HepG2 (cell line): ENCODE data around the gene CPA2. TPM values are rescaled to one million over a fixed set of nuclear protein-coding genes. Genes with fewer than 3 reads are reported as not detected.

Experiments
- ATAC-seq: fragments of 200-7000 bp; cut with Tn5 transposase; 3 replicates; pipeline ENCODE4 v1.9.1; 2020; ENCODE audit warnings: mild to moderate bottlenecking, moderate library complexity
- BruUV-seq: library from RNA; stranded (reverse); fragments of 400-500 nt; replicated peaks from 2 replicates; lab custom pipeline; 2021; lab: Mats Ljungman, UMichigan
- CTCF ChIA-PET: fragments of 300-600 bp; formaldehyde crosslinking; extraction: SDS; loops from one replicate; lab custom pipeline; 2021; ENCODE audit warnings: low total read pairs, inconsistent platforms, low intra/inter-chr PET ratio; lab: Yijun Ruan, JAX
- POLR2A ChIA-PET: fragments of 350-600 bp; sonication (Branson Sonifier 250); formaldehyde crosslinking; loops from one replicate; lab custom pipeline; 2020; ENCODE audit warnings: antibody characterized with exemption, inconsistent platforms; lab: Yijun Ruan, JAX
- DNase-seq: peaks from one replicate; pipeline ENCODE4 v3.0.0-alpha.2; 2015; ENCODE audit warnings: low spot score
- FAIRE-seq: peaks from 3 replicates; lab custom pipeline; 2011; peaks lifted over from hg19 to GRCh38; lab: Jason Lieb, UNC
- H2AFZ ChIP-seq: one replicate; pipeline ENCODE4 v1.6.1; 2011; ENCODE audit warnings: low read length, inconsistent platforms
- H3K27ac ChIP-seq: fragments of 300-600 bp; 3 replicates; pipeline ENCODE4 v1.8.0; 2011; ENCODE audit warnings: mixed run types, mild to moderate bottlenecking, mixed read lengths, low read length, inconsistent platforms; ENCODE audit not compliant: insufficient read depth; ENCODE audit errors: extremely low read length
- H3K27me3 ChIP-seq, 2 experiments: fragments of 200-600 bp in 1 of 2; 2 replicates in 1 of 2; 3 replicates in 1 of 2; pipeline versions ENCODE4 v1.6.0 to v1.8.0; 2011; ENCODE audit warnings: low read length in 2 of 2, mild to moderate bottlenecking in 2 of 2, moderate library complexity in 2 of 2, inconsistent platforms in 1 of 2; ENCODE audit not compliant: insufficient read depth in 2 of 2, control insufficient read depth in 1 of 2
- H3K36me3 ChIP-seq, 2 experiments: fragments of 200-600 bp in 1 of 2; replicated peaks in 1 of 2; 2 replicates in 1 of 2; 3 replicates in 1 of 2; pipeline versions ENCODE4 v1.5.1 to v1.8.0; 2011; ENCODE audit warnings: low read length in 2 of 2, inconsistent platforms in 1 of 2; ENCODE audit not compliant: insufficient read depth in 2 of 2, control insufficient read depth in 1 of 2
- H3K4me1 ChIP-seq: 2 replicates; pipeline ENCODE4 v1.5.1; 2012; ENCODE audit warnings: low read length, inconsistent platforms; ENCODE audit not compliant: insufficient read depth
- H3K4me2 ChIP-seq: 2 replicates; pipeline ENCODE4 v1.6.0; 2011; ENCODE audit warnings: low read depth, low read length, inconsistent platforms
- H3K4me3 ChIP-seq, 3 experiments: fragments of 200-600 bp in 1 of 3; sonication (generic), shearing (Covaris generic) in 1 of 3; replicated peaks in 1 of 3; 2 replicates each; pipeline ENCODE4 v1.5.1; 2011 to 2016; ENCODE audit warnings: low read length in 3 of 3, inconsistent platforms in 2 of 3, low read depth in 2 of 3, mild to moderate bottlenecking in 2 of 3, control low read depth in 1 of 3, mixed read lengths in 1 of 3; ENCODE audit not compliant: insufficient read depth in 1 of 3
- H3K79me2 ChIP-seq: one replicate; pipeline ENCODE4 v1.6.1; 2011; ENCODE audit warnings: low read length, inconsistent platforms; ENCODE audit not compliant: insufficient read depth
- H3K9ac ChIP-seq: 2 replicates; pipeline ENCODE4 v1.6.0; 2011; ENCODE audit warnings: mild to moderate bottlenecking, low read depth, low read length, inconsistent platforms; ENCODE audit not compliant: insufficient read depth
- H3K9me3 ChIP-seq: 2 replicates; pipeline ENCODE4 v1.5.1; 2012; ENCODE audit warnings: mild to moderate bottlenecking, low read length
- H4K20me1 ChIP-seq: 2 replicates; pipeline ENCODE4 v1.6.0; 2011; ENCODE audit warnings: inconsistent platforms, mild to moderate bottlenecking, low read length, moderate library complexity; ENCODE audit not compliant: insufficient read depth
- BRCA1 ChIP-seq: sonication (generic); formaldehyde crosslinking; IDR thresholded peaks from 2 replicates; pipeline ENCODE4 v1.4.0; 2020; ENCODE audit warnings: missing genetic modification reagents
- FOXP1 ChIP-seq, 2 experiments: fragments of 450-650 bp in 1 of 2; IDR thresholded peaks; 2 replicates each; pipeline ENCODE4 v1.6.1; 2017 to 2018; ENCODE audit warnings: antibody characterized with exemption in 1 of 2
- HNF4G ChIP-seq, 2 experiments: sonication (generic) in 1 of 2; formaldehyde crosslinking in 1 of 2; IDR thresholded peaks; 2 replicates each; pipeline versions ENCODE4 v1.4.0 to v1.6.1; 2011 to 2020; ENCODE audit warnings: borderline replicate concordance in 2 of 2, low read depth in 2 of 2, mild to moderate bottlenecking in 2 of 2, low read length in 1 of 2, missing genetic modification reagents in 1 of 2, moderate library complexity in 1 of 2
- NFYB ChIP-seq: sonication (generic); formaldehyde crosslinking; IDR thresholded peaks from 2 replicates; pipeline ENCODE4 v1.4.0; 2020; ENCODE audit warnings: missing genetic modification reagents
- PRMT3 ChIP-seq: sonication (generic); formaldehyde crosslinking; IDR thresholded peaks from 2 replicates; pipeline ENCODE4 v1.8.1; 2022; ENCODE audit warnings: low read depth, mild to moderate bottlenecking, moderate library complexity, missing genetic modification reagents, borderline replicate concordance
- RBM22 ChIP-seq: fragments of 200-400 bp; formaldehyde crosslinking; optimal IDR thresholded peaks from 2 replicates; pipeline ENCODE3; 2017; ENCODE audit warnings: mild to moderate bottlenecking, low read length, moderate library complexity
- SOX13 ChIP-seq, 3 experiments: fragments of 450-650 bp in 1 of 3; sonication (generic) in 1 of 3; formaldehyde crosslinking in 1 of 3; IDR thresholded peaks in 2 of 3; conservative IDR thresholded peaks in 1 of 3; 2 replicates each; pipeline versions ENCODE4 v1.5.0 to v1.6.1; 2016 to 2020; ENCODE audit warnings: antibody characterized with exemption in 1 of 3, mild to moderate bottlenecking in 1 of 3, missing compliant biosample characterization in 1 of 3, missing genetic modification reagents in 1 of 3, moderate library complexity in 1 of 3
- SRSF1 ChIP-seq: fragments of 200-400 bp; formaldehyde crosslinking; optimal IDR thresholded peaks from 2 replicates; pipeline ENCODE3; 2017; ENCODE audit warnings: mild to moderate bottlenecking, low read depth, low read length, moderate library complexity
- ZNF772 ChIP-seq: sonication (generic); formaldehyde crosslinking; IDR thresholded peaks from 2 replicates; pipeline ENCODE4 v1.5.0; 2020; ENCODE audit warnings: mild to moderate bottlenecking, missing genetic modification reagents
- ZNF883 ChIP-seq: sonication (generic); formaldehyde crosslinking; IDR thresholded peaks from 2 replicates; pipeline ENCODE4 v1.5.1; 2020; ENCODE audit warnings: mild to moderate bottlenecking, missing genetic modification reagents; ENCODE audit errors: not compliant biosample characterization
- ZXDC ChIP-seq: sonication (generic); formaldehyde crosslinking; IDR thresholded peaks from 2 replicates; pipeline ENCODE4 v1.5.0; 2020; ENCODE audit warnings: mild to moderate bottlenecking, missing genetic modification reagents
- WGBS: methylation state at CpG from one replicate; pipeline ENCODE4 v1.1.6; 2017; ENCODE audit warnings: low lambda C conversion rate; 5-methylcytosine and 5-hydroxymethylcytosine counted together
- in situ Hi-C: cut with HindIII; loops from 2 replicates; pipeline ENCODE4 v1.10.0; 2017; ENCODE audit warnings: low pct_unique_long_range_greater_than_20kb; ENCODE audit not compliant: extremely low pct_ligation_motif_present
- intact Hi-C: fragments of 100-400 bp; cut with micrococcal nuclease; formaldehyde crosslinking; loops from one replicate; pipeline ENCODE4 v1.10.0; 2022; ENCODE audit not compliant: unreplicated experiment
- polyA plus RNA-seq, 8 experiments: library from polyadenylated mRNA; depleted of rRNA in 3 of 8; stranded (reverse) in 7 of 8; unstranded in 1 of 8; fragments of >200 nt; fragmentation: Illumina TruSeq in 4 of 8; extraction: Trizol in 4 of 8; gene quantifications; 2 replicates each; pipeline versions ENCODE4 v1.2.1 to v1.2.3, GENCODE V29; 2011 to 2016; ENCODE audit warnings: low read depth in 4 of 8, missing spikeins in 1 of 8, mixed read lengths in 1 of 8; ENCODE audit not compliant: insufficient read depth in 1 of 8
- total RNA-seq, 5 experiments: library from RNA; depleted of rRNA; stranded (reverse); fragments of >200 nt; fragmentation: Illumina TruSeq; extraction: Trizol; gene quantifications; 2 replicates each; pipeline ENCODE4 v1.2.3, GENCODE V29; 2016; ENCODE audit warnings: low read depth in 1 of 5

Gene CPA2
- total and polyA plus RNA-seq, 2 of the 13 experiments (the other 11 are each of a cell fraction or from before 2014, with no cell fraction given), result not detected

DNA sequence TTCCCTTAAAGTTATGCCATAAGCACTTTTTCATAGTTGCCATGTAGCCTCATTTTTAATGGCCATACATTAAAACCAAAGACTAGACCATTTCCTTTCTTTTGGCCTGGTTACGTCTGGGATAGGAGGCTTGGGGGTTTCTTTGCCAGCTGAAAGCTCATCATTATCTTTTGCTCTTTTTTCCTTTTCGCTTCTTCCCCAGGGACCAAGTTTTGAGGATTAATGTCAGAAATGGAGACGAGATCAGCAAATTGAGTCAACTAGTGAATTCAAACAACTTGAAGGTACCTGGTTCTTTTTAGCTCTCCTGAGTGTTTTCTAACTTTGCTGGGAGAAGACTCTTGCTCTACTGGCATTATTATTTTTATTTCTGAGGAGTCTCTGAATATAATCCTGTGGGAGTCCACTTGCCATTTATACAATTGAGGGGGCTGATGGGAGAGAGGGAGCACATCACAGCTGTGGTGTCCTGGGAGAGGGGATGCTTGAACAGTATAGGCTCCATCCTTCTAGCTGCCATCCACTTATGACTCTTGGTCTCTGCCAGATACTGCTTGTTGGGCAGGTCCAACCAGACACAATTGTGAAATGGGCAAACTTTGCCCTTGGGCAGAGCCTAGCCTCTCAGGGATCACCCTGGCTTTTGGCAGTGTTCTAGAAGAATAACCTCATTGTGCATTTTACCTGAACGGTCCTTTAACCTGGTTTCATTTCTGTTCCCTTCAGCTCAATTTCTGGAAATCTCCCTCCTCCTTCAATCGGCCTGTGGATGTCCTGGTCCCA, 32.1 kb downstream of the CPA2 start:
- no peak for ATAC-seq

More for the DNA sequence above, 32.1 kb downstream of the CPA2 start:
- H3K4me1 ChIP-seq, result no peaks in the 10 kb centered on the region
- in situ Hi-C loops, result no loop called here
- TF ChIP-seq ZNF883 (CRISPR knock-in tag) (no peak), PRMT3 (no peak), NFYB (CRISPR knock-in tag) (no peak), HNF4G (IDR thresholded peaks at IDR 0.05; ENCODE audit: borderline replicate concordance, low read depth, low read length) (no peak), HNF4G (CRISPR knock-in tag; IDR thresholded peaks at IDR 0.05; ENCODE audit: borderline replicate concordance, low read depth) (no peak), ZNF772 (CRISPR knock-in tag) (no peak), ZXDC (CRISPR knock-in tag) (no peak), BRCA1 (no peak), RBM22 (no peak), SRSF1 (no peak), FOXP1 (IDR thresholded peaks at IDR 0.05) (no peak), FOXP1 (CRISPR knock-in tag; IDR thresholded peaks at IDR 0.05) (no peak), SOX13 (IDR thresholded peaks at IDR 0.05) (no peak), SOX13 (CRISPR knock-in tag; conservative IDR thresholded peaks at IDR 0.05 in 1 of 2, IDR thresholded peaks at IDR 0.05 in 1 of 2) (no peak)
- TF ChIP-seq, all 625 proteins: peak for 0
- Histone ChIP-seq H4K20me1 (no peaks in the 10 kb centered on the region), H3K27me3 (peaks cover 1 to 20% of the 10 kb centered on the region in 2 experiments; a peak in 2 of 5 replicates), H3K27ac (no peak overlapping the region), H3K9me3 (no peaks in the 10 kb centered on the region), H3K79me2 (no peaks in the 10 kb centered on the region), H3K4me2 (no peak overlapping the region), H2AFZ (no peak overlapping the region), H3K4me3 (no peak overlapping the region), H3K9ac (no peak overlapping the region), H3K36me3 (no peaks in the 10 kb centered on the region)
- FAIRE-seq (no peak), DNase-seq (no peak)
- intact Hi-C loops, result no loop called here
- ChIA-PET CTCF (no interaction called here), POLR2A (no interaction called here)
- no TSS peak for BruUV-seq
- 28% methylated on average over 5 of the region's 5 CpGs for WGBS
